Amygdala (tissue), 56 donors: ENCODE measurements around the gene DAAM1.

ENCODE experiments used
- DNase-seq, 56 donors: peaks; one replicate each; lab custom pipeline; 2025; lab: John Stamatoyannopoulos, UW

DAAM1 gene

DNA sequence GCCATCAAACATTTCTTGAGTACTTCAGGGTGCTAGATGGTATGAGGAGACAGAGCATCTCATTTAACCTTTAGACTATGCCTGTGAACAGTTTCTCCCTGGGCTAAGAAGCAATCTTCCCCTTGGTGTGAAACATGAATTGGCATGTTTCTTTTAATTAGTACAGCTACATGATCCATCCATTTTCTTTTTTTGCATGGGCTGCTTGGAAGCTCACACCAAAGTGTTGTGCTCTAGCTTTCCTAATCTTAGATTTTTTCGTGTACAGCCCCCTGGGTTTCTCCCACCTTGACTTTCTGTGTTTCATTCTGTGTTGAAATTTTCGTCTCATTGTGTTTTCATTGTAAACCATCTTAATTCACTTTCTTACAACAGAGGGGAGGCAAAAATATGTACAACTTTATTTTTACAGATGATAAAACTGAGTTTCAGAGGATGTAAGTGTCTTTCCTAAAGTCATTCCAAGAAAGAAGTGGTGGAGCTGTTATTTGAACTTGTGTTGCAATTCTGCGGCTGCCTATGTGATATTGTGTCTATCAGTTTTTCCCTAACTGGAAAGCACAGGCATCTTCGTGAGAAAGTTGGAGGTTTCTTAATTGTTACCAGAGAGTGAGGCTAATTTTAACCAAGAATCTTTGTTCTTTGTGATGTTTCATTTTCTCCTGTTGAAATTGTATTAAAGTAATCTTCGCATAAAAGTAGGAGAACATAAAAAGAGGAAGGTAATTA, 64.5 kb downstream of the DAAM1 start:
- DNase-seq = no peak

DNA sequence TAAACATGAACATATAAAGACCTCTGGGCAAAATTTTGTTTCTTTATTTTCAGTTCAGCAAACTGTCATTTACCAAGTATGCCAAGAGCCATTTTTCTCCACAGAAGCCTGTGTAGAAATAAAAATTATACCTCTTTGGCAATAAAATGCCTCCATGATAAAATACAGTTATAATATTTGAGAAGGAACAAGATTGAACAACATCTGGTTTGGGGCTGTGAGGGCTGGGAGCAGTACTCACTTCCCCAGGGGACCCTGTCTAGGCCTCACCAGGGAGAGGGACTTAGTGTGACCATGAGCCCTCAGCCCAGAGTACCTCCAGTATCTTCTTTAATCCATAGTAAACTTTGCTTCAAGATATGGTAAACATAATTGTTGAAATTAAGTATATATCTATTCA, 65.1 kb downstream of the DAAM1 start:
- DNase-seq = no peak

DNA sequence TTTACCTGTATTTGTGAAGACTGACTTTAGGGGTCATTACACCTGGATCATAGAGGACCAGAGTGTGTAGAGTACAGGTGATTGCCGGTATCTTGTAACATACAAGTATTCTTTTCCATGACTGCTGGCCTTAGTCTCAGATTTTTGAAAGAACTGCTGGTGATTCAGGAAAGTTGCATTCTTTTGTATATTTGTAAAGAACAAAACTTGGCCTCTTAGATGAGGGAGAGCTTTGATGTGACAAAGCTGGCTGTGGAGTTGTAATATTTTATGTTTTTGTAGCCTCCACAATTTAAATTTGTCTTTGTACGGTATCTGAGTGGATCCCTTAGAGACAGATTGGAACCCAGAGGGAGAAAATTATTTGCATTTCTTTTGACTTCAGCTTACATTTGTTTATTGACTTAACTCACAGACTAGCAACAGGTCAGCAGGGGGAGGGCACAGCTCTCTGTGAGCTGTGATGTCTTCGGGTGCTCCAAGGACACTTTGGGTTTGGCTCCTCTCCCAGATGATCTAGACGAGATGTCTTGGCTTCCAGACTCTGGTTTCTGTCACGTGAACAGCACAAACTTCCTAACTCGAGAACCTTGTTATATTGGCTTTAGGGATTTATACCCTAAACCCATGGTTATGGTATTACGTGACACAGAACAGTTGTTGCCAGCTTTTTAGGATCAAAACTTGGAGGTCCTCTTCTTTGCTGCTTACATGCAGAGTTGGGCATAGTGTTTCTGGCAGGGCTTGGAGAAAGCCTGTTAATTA, 65.9 kb downstream of the DAAM1 start:
- peak in 14 of 56 donors; percentile 2 to 44 (median 12) for DNase-seq

GRCh38 chr14:59254911-59255545, 66.6 kb downstream of the DAAM1 start:
- peak in 1 of 56 donors; percentile 1 for DNase-seq

- DNase-seq = no peak
These were observed 67.9 kb downstream of the DAAM1 start for GRCh38 chr14:59256331-59256730.

DNA sequence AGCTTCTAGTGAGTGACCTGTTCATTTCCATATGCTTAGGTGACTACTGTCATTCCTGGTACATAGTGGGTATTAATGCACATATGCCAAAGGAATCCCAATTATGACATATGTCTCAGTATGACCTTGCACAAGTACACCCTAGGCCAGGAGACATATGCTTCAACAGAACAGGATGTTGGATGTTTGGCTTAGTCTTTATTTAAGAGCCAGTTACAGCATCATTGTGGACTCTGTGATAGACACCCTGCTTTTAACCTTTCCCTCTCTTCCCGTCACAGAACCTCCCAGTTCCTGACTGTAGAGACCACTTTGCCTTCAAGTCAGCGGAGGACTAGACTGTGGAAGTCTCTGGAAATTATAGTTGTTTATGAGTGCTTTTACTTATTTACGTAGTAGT, 72.9 kb downstream of the DAAM1 start:
- DNase-seq = no peak

DNA sequence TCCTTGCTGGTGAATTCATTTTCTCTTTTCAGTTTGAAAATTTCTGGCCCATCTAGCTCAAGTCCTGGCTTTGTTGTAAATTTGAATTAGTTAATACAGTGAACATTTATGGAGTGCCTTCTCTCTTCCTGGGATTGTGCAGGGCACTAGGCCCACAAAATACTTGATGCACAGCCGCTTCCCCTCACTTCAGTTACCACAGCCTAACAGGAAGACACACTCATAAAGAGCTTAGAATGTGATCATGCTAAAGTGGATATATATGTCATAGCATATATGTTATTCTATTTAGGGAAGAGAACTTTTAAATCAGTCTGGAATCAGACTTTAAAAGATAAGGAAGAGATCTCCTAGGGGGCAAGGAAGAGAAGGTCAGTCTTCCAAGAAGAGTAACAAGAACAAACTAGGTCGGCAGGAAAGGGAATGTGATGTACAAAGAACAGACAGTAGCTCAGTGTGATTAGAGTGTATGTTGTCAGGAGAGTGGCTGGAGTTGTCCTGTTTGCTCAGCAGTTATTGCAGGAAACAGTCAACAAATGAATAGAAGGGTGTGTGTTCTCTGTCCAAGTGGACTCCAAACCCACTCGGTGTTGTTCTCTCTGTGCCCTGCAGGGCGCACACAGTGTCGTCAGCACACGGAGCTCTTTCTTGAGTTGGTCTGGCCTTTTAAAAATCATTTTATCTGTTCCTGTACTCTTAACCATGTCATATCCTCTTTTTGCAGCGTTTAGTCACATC, 74.4 kb downstream of the DAAM1 start:
- no peak for DNase-seq

- DNase-seq = peak in 1 of 56 donors; percentile 2
These were observed 77.3 kb downstream of the DAAM1 start for GRCh38 chr14:59265808-59266207.

GRCh38 chr14:59267046-59267445, 78.6 kb downstream of the DAAM1 start:
- DNase-seq = no peak

DNA sequence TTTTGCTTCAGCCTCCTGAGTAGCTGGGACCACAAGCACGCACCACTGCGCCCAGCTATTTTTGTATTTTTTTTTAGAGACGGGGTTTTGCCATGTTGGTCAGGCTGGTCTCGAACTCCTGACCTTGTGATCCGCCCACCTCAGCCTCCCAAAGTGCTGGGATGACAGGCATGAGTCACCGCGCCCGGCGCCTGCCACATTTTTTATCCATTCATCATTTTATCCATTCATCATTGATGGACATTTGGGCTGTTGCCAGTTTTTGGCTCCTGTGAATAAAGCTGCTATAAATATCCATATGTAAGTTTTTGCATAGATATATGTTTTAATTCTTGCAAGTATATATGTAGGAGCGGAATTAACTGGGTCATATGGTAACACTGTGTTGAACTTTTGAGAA, 79.5 kb downstream of the DAAM1 start:
- DNase-seq = peak in 1 of 56 donors; percentile 3

- DNase-seq = no peak
These were observed 80.4 kb downstream of the DAAM1 start for GRCh38 chr14:59268858-59269257.

- DNase-seq = no peak
These were observed 81.0 kb downstream of the DAAM1 start for GRCh38 chr14:59269466-59269865.

- no peak for DNase-seq
These were observed 82.8 kb downstream of the DAAM1 start for GRCh38 chr14:59271256-59271655.

DNA sequence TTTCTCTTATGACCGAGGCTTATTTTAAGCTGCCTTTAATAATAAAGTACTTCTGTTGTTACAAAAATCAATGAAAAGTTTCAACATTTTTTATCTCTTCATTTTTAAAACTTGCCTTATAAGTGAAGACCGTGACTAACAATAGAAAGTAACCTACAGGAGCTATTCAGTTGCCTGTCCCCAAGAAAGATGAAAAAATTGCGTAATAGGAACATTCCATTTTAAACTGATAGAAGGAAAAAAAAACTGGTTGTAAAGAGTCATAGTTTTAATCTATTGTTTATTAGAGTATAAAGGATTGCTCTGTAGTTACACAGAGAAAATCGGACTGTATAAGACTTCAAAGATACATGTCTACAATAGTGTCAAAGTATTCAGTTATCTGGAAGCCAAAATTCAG, 83.3 kb downstream of the DAAM1 start:
- no peak for DNase-seq

- no peak for DNase-seq
These were observed 84.2 kb downstream of the DAAM1 start for GRCh38 chr14:59272633-59273032.

GRCh38 chr14:59273737-59274136, 85.3 kb downstream of the DAAM1 start:
- DNase-seq = no peak

GRCh38 chr14:59274991-59275391, 86.5 kb downstream of the DAAM1 start:
- DNase-seq = peak in 14 of 56 donors; percentile 1 to 46 (median 16)

- no peak for DNase-seq
These were observed 87.2 kb downstream of the DAAM1 start for GRCh38 chr14:59275668-59276067.

GRCh38 chr14:59276235-59276634, 87.8 kb downstream of the DAAM1 start:
- no peak for DNase-seq

GRCh38 chr14:59277659-59278058, 89.2 kb downstream of the DAAM1 start:
- DNase-seq = no peak

DNA sequence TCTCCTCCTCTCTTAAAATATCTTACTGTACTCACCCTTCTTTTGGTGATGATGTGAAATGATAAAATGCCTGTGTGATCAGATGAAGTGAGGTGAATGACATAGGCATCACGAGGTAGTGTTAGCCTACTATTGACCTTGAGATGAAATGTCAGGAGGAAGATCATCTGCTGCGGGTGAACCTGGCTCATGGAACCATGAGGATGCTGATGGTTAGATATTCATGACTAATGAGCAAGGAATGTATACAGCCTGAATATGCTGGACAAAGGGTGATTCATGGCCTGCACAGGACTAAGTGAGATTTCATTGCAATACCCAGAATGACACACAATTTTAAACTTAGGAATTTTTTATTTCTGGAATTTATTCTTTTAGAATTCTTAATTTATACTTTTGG, 89.6 kb downstream of the DAAM1 start:
- DNase-seq = no peak
